IMR-90 (cell line): ENCODE measurements around the gene KCNH4. TPM values are rescaled to one million over a fixed set of nuclear protein-coding genes. Genes with fewer than 3 reads are reported as not detected.

Experiments used
- ATAC-seq: fragments of 200-7000 bp; cut with Tn5 transposase; 2 replicates; pipeline ENCODE4 v1.9.1; 2020; ENCODE audit warnings: low read depth, mild to moderate bottlenecking, moderate library complexity
- BruUV-seq: library from RNA; stranded (reverse); fragments of 400-500 nt; replicated peaks from 2 replicates; lab custom pipeline; 2021; lab: Mats Ljungman, UMichigan
- CTCF ChIA-PET: fragments of 300-600 bp; formaldehyde crosslinking; extraction: SDS; loops from one replicate; lab custom pipeline; 2021; ENCODE audit warnings: antibody characterized with exemption; lab: Yijun Ruan, JAX
- POLR2A ChIA-PET: fragments of 300-600 bp; sonication (Branson Sonifier 250); formaldehyde crosslinking; loops from one replicate; lab custom pipeline; 2022; ENCODE audit warnings: antibody characterized with exemption; ENCODE audit not compliant: unreplicated experiment; lab: Charles Lee
- DNase-seq: peaks from one replicate; pipeline ENCODE4 v3.0.0; 2013
- H2AFZ ChIP-seq: replicated peaks from 2 replicates; pipeline ENCODE3; 2013; ENCODE audit warnings: low read length, mild to moderate bottlenecking; ENCODE audit not compliant: poor library complexity
- H2AK5ac ChIP-seq: 2 replicates; pipeline ENCODE4 v1.6.1; 2013; ENCODE audit warnings: low read depth, low read length, inconsistent platforms
- H2AK9ac ChIP-seq: replicated peaks from 2 replicates; pipeline ENCODE3; 2013; ENCODE audit warnings: mild to moderate bottlenecking, low read depth, low read length, moderate library complexity; ENCODE audit not compliant: poor library complexity
- H2BK120ac ChIP-seq: 2 replicates; pipeline ENCODE4 v1.6.1; 2013; ENCODE audit warnings: low read depth, low read length, inconsistent platforms
- H2BK15ac ChIP-seq: 3 replicates; pipeline ENCODE4 v1.6.1; 2013; ENCODE audit warnings: low read depth, low read length, inconsistent platforms
- H2BK20ac ChIP-seq: 2 replicates; pipeline ENCODE4 v1.6.1; 2013; ENCODE audit warnings: low read depth, mild to moderate bottlenecking, inconsistent platforms, low read length, moderate library complexity
- H2BK5ac ChIP-seq: 2 replicates; pipeline ENCODE4 v1.6.1; 2013; ENCODE audit warnings: mild to moderate bottlenecking, low read depth, low read length, inconsistent platforms; ENCODE audit not compliant: poor library complexity, severe bottlenecking
- H3K14ac ChIP-seq: replicated peaks from 2 replicates; pipeline ENCODE4 v1.6.1; 2013; ENCODE audit warnings: low read depth, low read length, inconsistent platforms
- H3K18ac ChIP-seq: 2 replicates; pipeline ENCODE4 v1.6.1; 2013; ENCODE audit warnings: low read depth, low read length, control low read depth
- H3K23ac ChIP-seq: 2 replicates; pipeline ENCODE4 v1.6.1; 2013; ENCODE audit warnings: low read depth, low read length, inconsistent platforms
- H3K27ac ChIP-seq: 2 replicates; pipeline ENCODE4 v1.5.1; 2013; ENCODE audit warnings: mild to moderate bottlenecking, control low read depth, low read length; ENCODE audit not compliant: insufficient read depth
- H3K27me3 ChIP-seq: 2 replicates; pipeline ENCODE4 v1.6.1; 2013; ENCODE audit warnings: low read length; ENCODE audit not compliant: control insufficient read depth, insufficient read depth
- H3K36me3 ChIP-seq: 2 replicates; pipeline ENCODE4 v1.6.1; 2013; ENCODE audit warnings: low read length, mixed read lengths; ENCODE audit not compliant: control insufficient read depth, insufficient read depth
- H3K4ac ChIP-seq: 2 replicates; pipeline ENCODE4 v1.6.1; 2013; ENCODE audit warnings: low read depth, low read length, inconsistent platforms
- H3K4me1 ChIP-seq: 2 replicates; pipeline ENCODE4 v1.6.1; 2013; ENCODE audit warnings: low read length, mixed read lengths; ENCODE audit not compliant: control insufficient read depth, insufficient read depth
- H3K4me2 ChIP-seq: 2 replicates; pipeline ENCODE4 v1.6.1; 2013; ENCODE audit warnings: low read depth, mild to moderate bottlenecking, control low read depth, low read length, moderate library complexity
- H3K4me3 ChIP-seq: 2 replicates; pipeline ENCODE4 v1.5.1; 2013; ENCODE audit warnings: low read depth, mild to moderate bottlenecking, control low read depth, low read length, moderate library complexity; ENCODE audit not compliant: insufficient read depth
- H3K56ac ChIP-seq: 2 replicates; pipeline ENCODE4 v1.6.1; 2013; ENCODE audit warnings: low read length, inconsistent platforms; ENCODE audit not compliant: insufficient read depth; ENCODE audit errors: extremely low read depth
- H3K79me1 ChIP-seq, 2 experiments: 2 replicates each; pipeline ENCODE4 v1.6.1; 2013; ENCODE audit warnings: low read length in 2 of 2, inconsistent platforms in 1 of 2, low read depth in 1 of 2
- H3K9ac ChIP-seq: 2 replicates; pipeline ENCODE4 v1.6.1; 2013; ENCODE audit warnings: low read depth, low read length, control low read depth
- H3K9me1 ChIP-seq: 2 replicates; pipeline ENCODE4 v1.6.1; 2013; ENCODE audit warnings: low read length, inconsistent platforms; ENCODE audit not compliant: insufficient read depth
- H3K9me3 ChIP-seq: 2 replicates; pipeline ENCODE4 v1.6.1; 2013; ENCODE audit warnings: low read length; ENCODE audit not compliant: control insufficient read depth, insufficient read depth
- H4K20me1 ChIP-seq: 2 replicates; pipeline ENCODE4 v1.6.1; 2013; ENCODE audit warnings: low read length, inconsistent platforms; ENCODE audit not compliant: insufficient read depth
- H4K5ac ChIP-seq: 2 replicates; pipeline ENCODE4 v1.6.1; 2013; ENCODE audit warnings: mild to moderate bottlenecking, low read depth, low read length, control low read depth
- H4K8ac ChIP-seq, 2 experiments: 2 replicates each; pipeline ENCODE4 v1.6.1; 2013; ENCODE audit warnings: low read depth in 2 of 2, low read length in 2 of 2, control low read depth in 1 of 2, inconsistent platforms in 1 of 2
- H4K91ac ChIP-seq: 2 replicates; pipeline ENCODE4 v1.6.1; 2013; ENCODE audit warnings: low read depth, low read length, inconsistent platforms; ENCODE audit not compliant: insufficient read depth
- BHLHE40 ChIP-seq: fragments of 150-350 bp; IDR thresholded peaks from 2 replicates; pipeline ENCODE4 v1.6.1; 2016; ENCODE audit warnings: mild to moderate bottlenecking, low read depth, low read length
- RAD21 ChIP-seq: IDR thresholded peaks from 2 replicates; pipeline ENCODE4 v1.6.1; 2012; ENCODE audit warnings: low read length, improper control_type of control experiment
- RFX5 ChIP-seq: IDR thresholded peaks from 2 replicates; pipeline ENCODE4 v1.8.0; 2012; ENCODE audit warnings: low read depth, mild to moderate bottlenecking, low read length, moderate library complexity
- WGBS, 2 experiments: methylation state at CpG; one replicate each; pipeline versions ENCODE4 v1.1.5 to v1.1.7; 2013; ENCODE audit warnings: missing lambda C conversion rate in 2 of 2; ENCODE audit not compliant: insufficient read length in 1 of 2; ENCODE audit errors: extremely low coverage in 2 of 2; 5-methylcytosine and 5-hydroxymethylcytosine counted together
- dilution Hi-C: fragments of 300-500 bp; cut with HindIII; formaldehyde crosslinking; loops from one replicate; pipeline ENCODE4 v1.14.3; 2018; ENCODE audit warnings: low sequenced_read_pairs; ENCODE audit not compliant: unreplicated experiment
- in situ Hi-C: fragments of 300-500 bp; cut with MboI; formaldehyde crosslinking; loops from 3 replicates; pipeline ENCODE4 v1.14.3; 2019; ENCODE audit warnings: low sequenced_read_pairs, inconsistent platforms, mixed read lengths
- intact Hi-C: fragments of 100-400 bp; cut with micrococcal nuclease; formaldehyde crosslinking; loops from 2 replicates; pipeline ENCODE4 v1.10.0; 2022
- polyA plus RNA-seq, 3 experiments: library from polyadenylated mRNA; depleted of rRNA; stranded (reverse); fragments of >200 nt; gene quantifications; 2 replicates each; pipeline ENCODE4 v1.2.3, GENCODE V29; 2012; ENCODE audit warnings: low replicate concordance in 1 of 3
- total RNA-seq: library from RNA; depleted of rRNA; stranded (reverse); fragments of >200 nt; gene quantifications from 2 replicates; pipeline ENCODE4 v1.2.3, GENCODE V29; 2012

The KCNH4 gene
- total and polyA plus RNA-seq, 2 of the 4 experiments (the other 2 are of a cell fraction) = 0.03 TPM; not detected in 1

DNA sequence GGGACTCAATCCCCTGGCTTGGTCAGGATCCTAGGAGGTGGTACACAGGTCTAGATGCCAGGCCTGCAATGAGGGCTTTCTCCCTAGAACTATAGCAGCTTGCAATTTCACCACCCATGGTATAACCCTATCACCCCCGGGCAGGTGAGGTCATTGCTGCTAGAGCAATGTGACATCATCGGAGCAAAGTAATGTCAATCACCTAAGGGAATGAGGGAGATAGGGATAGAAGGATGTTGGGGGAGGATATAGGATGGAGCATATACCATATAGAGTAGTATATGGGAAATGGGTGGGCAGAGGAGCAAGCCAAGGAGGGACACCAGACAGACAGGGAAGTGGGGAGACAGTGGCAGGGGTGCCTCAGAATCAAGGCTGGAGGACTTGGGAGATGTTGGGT, 3.3 kb downstream of the KCNH4 start:
- Histone ChIP-seq H4K20me1 (0 out of 2 replicates have a peak, but pooled peaks cover 2% of the 10 kb centered on the region), H2BK15ac (no peak overlapping the region), H3K14ac (no peak overlapping the region), H3K4me3 (no peak overlapping the region), H3K4me1 (0 out of 2 replicates have a peak, but pooled peaks cover 2% of the 10 kb centered on the region), H2BK20ac (no peak overlapping the region), H4K91ac (no peak overlapping the region), H3K9me1 (no peaks in the 10 kb centered on the region), H3K79me1 (no peaks in the 10 kb centered on the region), H3K4me2 (no peak overlapping the region), H3K18ac (no peak overlapping the region), H2AK9ac (no peak overlapping the region), H3K27ac (no peak overlapping the region), H3K23ac (no peak overlapping the region), H2AFZ (no peak overlapping the region), H3K4ac (no peak overlapping the region), H4K8ac (no peak overlapping the region), H2AK5ac (no peak overlapping the region), H3K9me3 (no peaks in the 10 kb centered on the region), H3K36me3 (no peaks in the 10 kb centered on the region), H2BK5ac (no peak overlapping the region), H3K9ac (no peak overlapping the region), H4K5ac (no peak overlapping the region), H2BK120ac (no peak overlapping the region), H3K27me3 (peaks cover 62% of the 10 kb centered on the region), H3K56ac (no peak overlapping the region)
- in situ Hi-C loops = no loop called here
- BruUV-seq = no TSS peak
- no CpG with 5 or more reads among the region's 2 CpGs for WGBS, 2 experiments
- ChIA-PET POLR2A (interaction anchor here (0.6 kb wide), 1 partner anchor 9 kb away, joined by 3 read pairs; no protein-coding TSS in a partner anchor), CTCF (no interaction called here)
- no peak for TF ChIP-seq BHLHE40
- TF ChIP-seq RFX5 = no peak
- TF ChIP-seq RAD21 = no peak
- dilution Hi-C loops = no loop called here
- DNase-seq = no peak
- no peak for ATAC-seq
- intact Hi-C loops = no loop called here
